ENCODE results near the gene CCDC136. TPM values are rescaled to one million over a fixed set of nuclear protein-coding genes. Genes with fewer than 3 reads are reported as not detected.

CCDC136 gene
- total RNA-seq, 1 experiment from 2014 or later: 1.1 TPM

GRCh38 chr7:128859232-128860157, 67.7 kb downstream of the CCDC136 start:
- Histone ChIP-seq H3K27me3 (ENCODE audit: control insufficient read depth, insufficient read depth, low read length) (no peaks in the 10 kb centered on the region), H3K9me3 (ENCODE audit: control insufficient read depth, insufficient read depth, low read depth, low read length) (no peaks in the 10 kb centered on the region), H3K4me3 (ENCODE audit: low read depth in 2 of 2, low read length in 2 of 2) (no peak overlapping the region), H3K27ac (ENCODE audit: low read length) (no peak overlapping the region), H3K36me3 (ENCODE audit: control insufficient read depth, insufficient read depth, low read length) (peaks cover 3% of the 10 kb centered on the region; the same call in 1 of the 2 replicates), H3K4me1 (ENCODE audit: control insufficient read depth, insufficient read depth, low read length) (peaks cover 7% of the 10 kb centered on the region)
- ATAC-seq (no peak), DNase-seq (ENCODE audit: low read depth, low spot score) (no peak)
- BruUV-seq (replicated peaks): no TSS peak
- ChIA-PET CTCF (interaction anchor here (0.6 kb wide), 1 partner anchor 24 kb away, joined by 3 read pairs; no protein-coding TSS in a partner anchor), POLR2A (no interaction called here)
- TF ChIP-seq TCF7L2 (IDR thresholded peaks at IDR 0.05; ENCODE audit: low read depth, low read length) (no peak), SIN3A (IDR thresholded peaks at IDR 0.05; ENCODE audit: borderline replicate concordance, insufficient read depth, low read depth, low read length) (no peak), POLR2AphosphoS5 (IDR thresholded peaks at IDR 0.05; ENCODE audit: low read depth, low read length) (no peak)
- TF ChIP-seq, protein P1, sequence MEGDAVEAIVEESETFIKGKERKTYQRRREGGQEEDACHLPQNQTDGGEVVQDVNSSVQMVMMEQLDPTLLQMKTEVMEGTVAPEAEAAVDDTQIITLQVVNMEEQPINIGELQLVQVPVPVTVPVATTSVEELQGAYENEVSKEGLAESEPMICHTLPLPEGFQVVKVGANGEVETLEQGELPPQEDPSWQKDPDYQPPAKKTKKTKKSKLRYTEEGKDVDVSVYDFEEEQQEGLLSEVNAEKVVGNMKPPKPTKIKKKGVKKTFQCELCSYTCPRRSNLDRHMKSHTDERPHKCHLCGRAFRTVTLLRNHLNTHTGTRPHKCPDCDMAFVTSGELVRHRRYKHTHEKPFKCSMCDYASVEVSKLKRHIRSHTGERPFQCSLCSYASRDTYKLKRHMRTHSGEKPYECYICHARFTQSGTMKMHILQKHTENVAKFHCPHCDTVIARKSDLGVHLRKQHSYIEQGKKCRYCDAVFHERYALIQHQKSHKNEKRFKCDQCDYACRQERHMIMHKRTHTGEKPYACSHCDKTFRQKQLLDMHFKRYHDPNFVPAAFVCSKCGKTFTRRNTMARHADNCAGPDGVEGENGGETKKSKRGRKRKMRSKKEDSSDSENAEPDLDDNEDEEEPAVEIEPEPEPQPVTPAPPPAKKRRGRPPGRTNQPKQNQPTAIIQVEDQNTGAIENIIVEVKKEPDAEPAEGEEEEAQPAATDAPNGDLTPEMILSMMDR (IDR thresholded peaks at IDR 0.05): no peak
- TF ChIP-seq, protein P2, sequence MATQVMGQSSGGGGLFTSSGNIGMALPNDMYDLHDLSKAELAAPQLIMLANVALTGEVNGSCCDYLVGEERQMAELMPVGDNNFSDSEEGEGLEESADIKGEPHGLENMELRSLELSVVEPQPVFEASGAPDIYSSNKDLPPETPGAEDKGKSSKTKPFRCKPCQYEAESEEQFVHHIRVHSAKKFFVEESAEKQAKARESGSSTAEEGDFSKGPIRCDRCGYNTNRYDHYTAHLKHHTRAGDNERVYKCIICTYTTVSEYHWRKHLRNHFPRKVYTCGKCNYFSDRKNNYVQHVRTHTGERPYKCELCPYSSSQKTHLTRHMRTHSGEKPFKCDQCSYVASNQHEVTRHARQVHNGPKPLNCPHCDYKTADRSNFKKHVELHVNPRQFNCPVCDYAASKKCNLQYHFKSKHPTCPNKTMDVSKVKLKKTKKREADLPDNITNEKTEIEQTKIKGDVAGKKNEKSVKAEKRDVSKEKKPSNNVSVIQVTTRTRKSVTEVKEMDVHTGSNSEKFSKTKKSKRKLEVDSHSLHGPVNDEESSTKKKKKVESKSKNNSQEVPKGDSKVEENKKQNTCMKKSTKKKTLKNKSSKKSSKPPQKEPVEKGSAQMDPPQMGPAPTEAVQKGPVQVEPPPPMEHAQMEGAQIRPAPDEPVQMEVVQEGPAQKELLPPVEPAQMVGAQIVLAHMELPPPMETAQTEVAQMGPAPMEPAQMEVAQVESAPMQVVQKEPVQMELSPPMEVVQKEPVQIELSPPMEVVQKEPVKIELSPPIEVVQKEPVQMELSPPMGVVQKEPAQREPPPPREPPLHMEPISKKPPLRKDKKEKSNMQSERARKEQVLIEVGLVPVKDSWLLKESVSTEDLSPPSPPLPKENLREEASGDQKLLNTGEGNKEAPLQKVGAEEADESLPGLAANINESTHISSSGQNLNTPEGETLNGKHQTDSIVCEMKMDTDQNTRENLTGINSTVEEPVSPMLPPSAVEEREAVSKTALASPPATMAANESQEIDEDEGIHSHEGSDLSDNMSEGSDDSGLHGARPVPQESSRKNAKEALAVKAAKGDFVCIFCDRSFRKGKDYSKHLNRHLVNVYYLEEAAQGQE (IDR thresholded peaks at IDR 0.05; ENCODE audit: insufficient read depth in 1 of 2, low read depth in 2 of 2, low read length in 1 of 2): no peak
- in situ Hi-C loops (cut with HindIII; ENCODE audit: low pct_unique_long_range_greater_than_20kb, low sequenced_read_pairs) (no loop called here), intact Hi-C loops (cut with micrococcal nuclease; ENCODE audit: unreplicated experiment) (no loop called here)

DNA sequence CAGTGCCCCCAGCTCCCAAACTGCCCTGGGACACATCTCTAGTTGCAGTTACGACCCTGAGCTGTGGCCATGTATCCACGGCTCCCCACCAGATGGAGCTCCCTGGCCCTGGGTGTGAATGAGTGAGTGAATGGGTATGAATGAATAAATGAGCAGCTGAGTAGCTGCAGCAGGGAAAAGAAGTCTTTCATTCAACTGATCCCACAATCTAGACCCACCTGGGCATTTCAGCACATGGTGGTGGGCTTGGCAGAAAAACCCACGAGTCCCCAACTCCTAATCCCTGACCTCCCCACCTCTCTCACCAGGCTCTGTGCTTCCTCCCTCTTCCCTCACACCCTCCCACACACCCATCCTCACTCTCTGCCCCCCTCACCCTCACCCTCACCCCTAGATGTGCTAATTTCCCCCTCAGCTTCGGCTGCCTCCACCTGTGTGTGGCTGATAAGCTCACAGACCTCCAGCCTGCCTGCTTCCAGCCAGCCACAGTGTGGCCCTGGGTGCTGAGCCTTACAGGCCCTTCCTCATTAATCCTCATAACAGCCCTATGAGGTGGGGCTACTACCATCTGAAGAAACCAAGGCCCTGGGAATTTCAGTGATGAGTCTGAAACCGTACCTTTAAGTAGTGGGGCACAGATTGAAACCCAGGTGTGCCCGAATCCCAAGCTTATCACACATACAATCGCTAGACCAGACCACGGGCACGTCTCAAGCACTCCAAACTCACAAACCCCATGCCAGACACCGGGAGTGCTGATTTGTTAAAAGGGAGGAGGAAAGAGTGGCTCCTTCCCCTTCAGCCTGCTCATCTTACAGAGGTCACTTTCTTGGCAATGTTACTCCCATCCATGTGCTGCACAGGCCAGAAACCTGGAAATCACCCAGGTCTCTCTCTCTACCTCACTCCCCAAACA, 68.6 kb downstream of the CCDC136 start:
- TF ChIP-seq TCF7L2 (IDR thresholded peaks at IDR 0.05; ENCODE audit: low read depth, low read length): no peak
- TF ChIP-seq, protein P1 (IDR thresholded peaks at IDR 0.05): no peak
- BruUV-seq (replicated peaks): no TSS peak
- H3K9me3 ChIP-seq (ENCODE audit: control insufficient read depth, insufficient read depth, low read depth, low read length): no peaks in the 10 kb centered on the region
- ATAC-seq: no peak
- DNase-seq (ENCODE audit: low read depth, low spot score): no peak
- no peak overlapping the region for H3K4me3 ChIP-seq (ENCODE audit: low read depth in 2 of 2, low read length in 2 of 2)
- H3K27me3 ChIP-seq (ENCODE audit: control insufficient read depth, insufficient read depth, low read length): no peaks in the 10 kb centered on the region
- in situ Hi-C loops (cut with HindIII; ENCODE audit: low pct_unique_long_range_greater_than_20kb, low sequenced_read_pairs): no loop called here
- ChIA-PET CTCF (interaction anchor here (0.6 kb wide), 1 partner anchor 23 kb away, joined by 3 read pairs; no protein-coding TSS in a partner anchor), POLR2A (no interaction called here)
- intact Hi-C loops (cut with micrococcal nuclease; ENCODE audit: unreplicated experiment): no loop called here
- peaks cover 7% of the 10 kb centered on the region for H3K4me1 ChIP-seq (ENCODE audit: control insufficient read depth, insufficient read depth, low read length)
- no peak overlapping the region for H3K27ac ChIP-seq (ENCODE audit: low read length)
- H3K36me3 ChIP-seq (ENCODE audit: control insufficient read depth, insufficient read depth, low read length): peaks cover 3% of the 10 kb centered on the region; the same call in 1 of the 2 replicates

All from Panc1 (cell line).